DOHH2 (cell line): ENCODE measurements around the gene PRR18.

Source experiments
- H3F3A ChIP-seq: fragments of 200-600 bp; sonication (generic), shearing (Covaris generic); 2 replicates; pipeline ENCODE4 v1.6.0; 2016; ENCODE audit warnings: antibody characterized with exemption, mild to moderate bottlenecking; ENCODE audit not compliant: control insufficient read depth, insufficient read depth
- H3K27ac ChIP-seq: fragments of 200-600 bp; sonication (generic); 2 replicates; pipeline ENCODE4 v1.5.1; 2014; ENCODE audit warnings: low read depth, mild to moderate bottlenecking, low read length, moderate library complexity
- H3K27me3 ChIP-seq: fragments of 200-600 bp; sonication (generic); 2 replicates; pipeline ENCODE4 v1.6.1; 2014; ENCODE audit warnings: mild to moderate bottlenecking, low read length, mixed read lengths; ENCODE audit not compliant: control insufficient read depth
- H3K36me3 ChIP-seq: fragments of 200-600 bp; sonication (generic); 2 replicates; pipeline ENCODE4 v1.6.1; 2014; ENCODE audit warnings: mild to moderate bottlenecking, low read length, moderate library complexity, mixed read lengths; ENCODE audit not compliant: control insufficient read depth
- H3K4me1 ChIP-seq: fragments of 200-600 bp; sonication (generic); 2 replicates; pipeline ENCODE4 v1.6.1; 2014; ENCODE audit warnings: mild to moderate bottlenecking, low read length, mixed read lengths; ENCODE audit not compliant: control insufficient read depth
- H3K4me2 ChIP-seq: fragments of 200-600 bp; sonication (generic); 2 replicates; pipeline ENCODE4 v1.6.0; 2014; ENCODE audit warnings: mild to moderate bottlenecking, low read length, moderate library complexity
- H3K4me3 ChIP-seq: fragments of 200-600 bp; sonication (generic); 2 replicates; pipeline ENCODE4 v1.5.1; 2014; ENCODE audit warnings: mild to moderate bottlenecking, low read length, mixed read lengths
- H3K79me2 ChIP-seq: fragments of 200-600 bp; sonication (generic); 2 replicates; pipeline ENCODE4 v1.6.1; 2014; ENCODE audit warnings: mild to moderate bottlenecking, low read length, mixed read lengths; ENCODE audit not compliant: control insufficient read depth
- H3K9me2 ChIP-seq: fragments of 200-600 bp; sonication (generic); replicated peaks from 2 replicates; pipeline ENCODE4 v1.6.1; 2014; ENCODE audit warnings: mild to moderate bottlenecking, low read length, mixed read lengths; ENCODE audit not compliant: control insufficient read depth
- H3K9me3 ChIP-seq: fragments of 200-600 bp; sonication (generic); 2 replicates; pipeline ENCODE4 v1.6.1; 2014; ENCODE audit warnings: antibody characterized with exemption, low read length, mixed read lengths; ENCODE audit not compliant: control insufficient read depth, insufficient read depth
- H4K20me1 ChIP-seq: fragments of 200-600 bp; sonication (generic); 2 replicates; pipeline ENCODE4 v1.6.0; 2014; ENCODE audit warnings: low read depth, mild to moderate bottlenecking, antibody characterized with exemption, low read length, moderate library complexity; ENCODE audit not compliant: control insufficient read depth, insufficient read depth
- CTCF ChIP-seq: fragments of 200-600 bp; sonication (generic); IDR thresholded peaks from one replicate; pipeline ENCODE4 v1.5.1; 2014; ENCODE audit warnings: antibody characterized with exemption, mild to moderate bottlenecking, low read depth, low read length; ENCODE audit not compliant: poor library complexity, severe bottlenecking
- EZH2phosphoT487 ChIP-seq: fragments of 200-600 bp; sonication (generic); IDR thresholded peaks from 2 replicates; pipeline ENCODE4 v1.6.1; 2017; ENCODE audit warnings: borderline replicate concordance, mild to moderate bottlenecking, antibody characterized with exemption, low read length, moderate library complexity, mixed read lengths

PRR18 gene

GRCh38 chr6:166354143-166354542 lies 46.0 kb upstream of the PRR18 start:
- no peak overlapping the region for H3K4me3 ChIP-seq
- no peaks in the 10 kb centered on the region for H3K9me2 ChIP-seq
- H3K36me3 ChIP-seq, result no peaks in the 10 kb centered on the region; the same call in 1 of the 2 replicates
- no peak for TF ChIP-seq CTCF
- no peak for TF ChIP-seq EZH2phosphoT487
- H3K27me3 ChIP-seq, result no peaks in the 10 kb centered on the region
- peaks cover 2% of the 10 kb centered on the region; the same call in 1 of the 2 replicates for H3F3A ChIP-seq
- no peak overlapping the region for H3K4me2 ChIP-seq
- peaks cover 43% of the 10 kb centered on the region for H3K4me1 ChIP-seq
- H3K9me3 ChIP-seq, result peaks cover 6% of the 10 kb centered on the region; the same call in 1 of the 2 replicates
- H3K79me2 ChIP-seq, result no peaks in the 10 kb centered on the region
- no peaks in the 10 kb centered on the region for H4K20me1 ChIP-seq
- no peak overlapping the region for H3K27ac ChIP-seq

GRCh38 chr6:166353507-166353906 lies 45.3 kb upstream of the PRR18 start:
- no peaks in the 10 kb centered on the region for H3K9me2 ChIP-seq
- H4K20me1 ChIP-seq, result no peaks in the 10 kb centered on the region
- H3K27ac ChIP-seq, result no peak overlapping the region
- no peak for TF ChIP-seq EZH2phosphoT487
- no peak for TF ChIP-seq CTCF
- H3K4me2 ChIP-seq, result no peak overlapping the region
- H3K79me2 ChIP-seq, result no peaks in the 10 kb centered on the region
- H3K4me3 ChIP-seq, result no peak overlapping the region
- no peaks in the 10 kb centered on the region for H3K27me3 ChIP-seq
- H3K9me3 ChIP-seq, result peaks cover 6% of the 10 kb centered on the region; the same call in 1 of the 2 replicates
- peaks cover 2% of the 10 kb centered on the region; the same call in 1 of the 2 replicates for H3F3A ChIP-seq
- no peaks in the 10 kb centered on the region; the same call in 1 of the 2 replicates for H3K36me3 ChIP-seq
- H3K4me1 ChIP-seq, result peaks cover 41% of the 10 kb centered on the region

DNA sequence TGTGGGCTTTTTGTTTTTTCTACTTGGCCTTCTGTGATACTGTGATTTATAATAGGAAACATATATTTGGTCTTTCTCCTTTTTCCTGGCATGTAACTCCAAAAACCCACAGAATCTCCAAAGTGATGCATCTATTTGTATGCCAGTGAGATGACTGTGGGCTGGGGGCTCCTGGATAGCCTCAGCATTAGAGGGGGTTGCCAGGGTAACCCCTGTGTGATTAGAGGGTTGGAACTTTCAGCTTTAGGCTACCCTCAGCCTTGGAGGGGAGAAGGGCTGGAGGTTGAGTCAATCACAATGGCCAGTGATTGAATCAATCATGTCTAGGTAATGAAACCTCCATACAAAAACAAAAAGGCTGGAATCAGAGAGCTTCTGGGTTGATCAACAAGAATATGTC lies 44.7 kb upstream of the PRR18 start:
- Histone ChIP-seq H3K79me2 (no peaks in the 10 kb centered on the region), H3K4me2 (no peak overlapping the region), H3K4me1 (peaks cover 35% of the 10 kb centered on the region), H3K9me2 (no peaks in the 10 kb centered on the region), H3K36me3 (no peaks in the 10 kb centered on the region; the same call in 1 of the 2 replicates), H3F3A (peaks cover 2% of the 10 kb centered on the region; the same call in 1 of the 2 replicates), H3K27me3 (no peaks in the 10 kb centered on the region), H3K27ac (no peak overlapping the region), H4K20me1 (no peaks in the 10 kb centered on the region), H3K9me3 (peaks cover 6% of the 10 kb centered on the region; the same call in 1 of the 2 replicates), H3K4me3 (no peak overlapping the region)
- no peak for TF ChIP-seq EZH2phosphoT487
- TF ChIP-seq CTCF, result no peak
